IPS-NIHi7 (cell line): Measurements from ENCODE around the gene LRRIQ1.
"Not testable (repeated sequence)": the region's sequence is repeated elsewhere in the genome, so short reads cannot be mapped to it uniquely, and the experiment has no call there.

Experiments used
- DNase-seq: peaks from one replicate; pipeline ENCODE4 v3.0.0; 2012; ENCODE audit warnings: mixed read lengths; ENCODE audit errors: extremely low spot score

LRRIQ1 gene, protein sequence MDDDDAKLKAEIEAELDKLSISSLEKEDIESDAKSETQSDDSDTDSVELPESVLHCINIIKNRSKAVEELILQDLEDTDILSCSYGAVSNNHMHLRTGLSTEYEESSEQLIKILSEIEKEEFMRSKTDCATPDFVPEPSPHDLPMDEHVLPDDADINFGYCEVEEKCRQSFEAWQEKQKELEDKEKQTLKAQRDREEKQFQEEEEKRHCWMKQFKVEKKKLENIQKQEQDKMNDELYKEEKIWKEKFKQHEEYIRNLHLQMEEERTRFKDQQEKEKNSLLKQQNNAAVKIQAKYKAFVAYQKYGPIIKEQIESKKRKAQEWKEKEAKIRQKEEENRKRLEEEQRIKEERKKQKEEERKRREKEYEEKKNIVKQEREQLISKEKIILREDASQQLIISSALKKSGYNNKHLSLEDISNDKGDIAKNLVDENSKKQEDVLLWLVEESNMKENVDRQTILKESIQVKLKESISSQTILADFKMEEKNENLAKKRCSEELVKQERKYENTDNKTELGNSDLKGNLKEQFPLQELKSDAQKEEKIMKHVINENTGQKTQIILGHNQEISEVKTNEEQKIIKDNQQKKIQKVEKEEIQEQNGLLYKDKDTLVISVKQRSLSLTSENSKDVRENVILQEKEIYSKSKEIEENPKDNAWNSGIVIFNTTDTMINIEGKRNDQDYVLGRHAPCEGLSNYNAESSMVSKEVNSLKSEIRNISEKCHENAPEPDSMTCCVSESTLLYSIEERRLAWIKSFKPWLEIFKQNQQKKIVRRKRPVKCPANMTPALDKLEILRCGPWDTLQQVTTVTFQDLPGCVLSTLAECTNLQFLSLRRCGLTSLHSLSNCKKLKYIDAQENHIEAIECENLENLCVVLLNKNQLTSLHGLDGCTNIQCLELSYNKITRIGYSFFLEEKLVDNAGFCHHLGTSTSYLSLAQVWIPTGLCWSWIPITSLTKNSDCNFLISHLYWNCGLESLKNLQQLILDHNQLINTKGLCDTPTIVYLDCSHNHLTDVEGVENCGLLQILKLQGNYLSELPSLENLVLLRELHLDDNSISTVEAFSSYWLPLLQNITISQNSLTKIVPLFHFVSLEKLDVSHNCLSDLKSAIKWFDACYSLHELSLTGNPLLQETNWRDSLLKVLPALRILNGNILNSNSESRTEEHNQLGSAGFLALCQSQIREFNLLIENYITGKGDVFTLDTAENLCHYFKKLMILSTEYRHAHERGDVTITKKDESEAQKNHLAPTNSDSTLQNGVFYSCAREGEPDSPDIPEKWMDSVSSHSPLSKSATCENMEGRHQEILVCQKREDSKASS (N-terminal part only)

DNA sequence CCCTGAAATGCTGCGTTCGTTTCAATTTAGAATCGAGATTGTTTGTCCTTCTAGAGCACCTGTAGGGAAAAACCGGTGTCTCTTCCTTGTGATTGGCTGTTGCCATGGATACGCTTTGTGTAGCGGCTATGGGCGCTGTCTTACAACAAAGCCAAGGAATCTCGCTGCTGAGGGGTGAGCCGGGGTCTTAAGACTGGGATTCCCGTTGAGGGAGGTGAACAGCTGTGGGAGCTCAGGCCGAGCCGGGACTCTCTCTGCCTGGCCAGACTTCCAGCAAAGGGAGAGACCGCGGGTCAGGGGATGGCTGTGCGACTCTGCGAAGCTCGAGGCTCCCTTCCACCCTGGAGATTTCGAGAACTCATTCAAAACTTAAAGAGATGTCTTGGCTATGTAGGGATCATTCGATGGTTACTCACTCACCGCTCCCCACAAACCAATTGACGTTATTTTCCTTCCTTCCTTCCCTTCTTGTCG is at the start of gene LRRIQ1, which contains the start of gene TSPAN19:
TSS of gene LRRIQ1 (plus strand) at position 118 of the 474 bp plus-strand sequence. CDS start 1,826 bp downstream, outside the sequence.
TSS of gene TSPAN19 (minus strand) at position 44 of the 474 bp plus-strand sequence. CDS start 6,331 bp downstream, outside the sequence.
- DNase-seq = peak; percentile 89

DNA sequence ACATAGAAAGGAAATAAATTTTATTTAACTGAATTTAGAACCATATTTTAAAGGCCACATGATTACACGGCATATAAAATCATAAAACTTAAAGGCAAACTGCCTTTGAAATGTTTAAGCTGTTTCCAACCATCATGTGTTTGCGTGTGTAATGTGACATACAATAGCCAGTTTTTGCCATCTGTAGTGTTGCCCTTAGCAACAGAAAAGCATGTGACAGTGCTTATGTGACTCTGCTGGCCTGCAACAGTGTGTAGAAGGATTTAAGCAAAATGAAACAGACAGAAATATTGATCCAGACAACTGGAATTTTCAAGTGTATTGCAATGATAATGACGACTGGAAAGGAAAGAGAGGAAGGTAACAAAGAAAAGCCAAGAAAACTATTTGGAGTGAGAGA is 49.6 kb upstream of the LRRIQ1 start:
- no peak for DNase-seq

DNA sequence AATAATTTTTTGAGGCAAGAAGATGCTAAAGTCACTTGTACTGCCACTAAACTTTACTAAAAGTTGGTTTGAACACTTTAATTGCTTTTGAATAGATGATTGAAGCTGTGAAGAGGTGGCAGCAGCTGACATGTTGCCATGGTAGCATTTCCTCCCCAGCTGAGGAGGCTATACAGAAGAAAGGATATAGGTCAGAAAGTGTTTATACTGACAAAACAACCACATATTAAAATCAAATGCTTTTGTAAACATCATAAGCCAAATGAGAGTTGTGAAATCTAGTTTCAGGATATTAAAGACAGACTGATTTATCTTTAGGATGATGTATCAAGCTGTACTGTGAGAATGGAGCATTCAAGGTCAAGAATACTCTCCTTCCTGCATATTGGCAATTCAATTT is 41.7 kb upstream of the LRRIQ1 start:
- DNase-seq = no peak

DNA sequence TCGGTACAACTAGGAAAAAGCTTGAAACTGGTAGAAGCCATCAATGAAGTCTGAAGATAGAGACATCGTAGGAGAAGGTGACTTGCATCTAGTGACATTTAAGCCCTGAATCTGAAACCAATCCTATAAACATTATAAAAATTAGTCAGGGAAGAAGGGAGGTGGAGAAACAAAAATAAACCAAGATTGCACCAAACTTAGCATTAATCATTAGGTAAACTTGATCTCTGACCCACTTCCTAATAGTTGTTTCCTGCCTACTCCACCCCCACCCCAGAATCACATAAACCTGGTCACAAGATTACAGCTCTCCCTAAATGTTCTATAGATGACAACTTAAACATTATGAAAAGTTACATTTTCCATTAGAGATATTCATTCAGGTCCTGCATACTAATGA is 40.5 kb upstream of the LRRIQ1 start:
- no peak for DNase-seq

DNA sequence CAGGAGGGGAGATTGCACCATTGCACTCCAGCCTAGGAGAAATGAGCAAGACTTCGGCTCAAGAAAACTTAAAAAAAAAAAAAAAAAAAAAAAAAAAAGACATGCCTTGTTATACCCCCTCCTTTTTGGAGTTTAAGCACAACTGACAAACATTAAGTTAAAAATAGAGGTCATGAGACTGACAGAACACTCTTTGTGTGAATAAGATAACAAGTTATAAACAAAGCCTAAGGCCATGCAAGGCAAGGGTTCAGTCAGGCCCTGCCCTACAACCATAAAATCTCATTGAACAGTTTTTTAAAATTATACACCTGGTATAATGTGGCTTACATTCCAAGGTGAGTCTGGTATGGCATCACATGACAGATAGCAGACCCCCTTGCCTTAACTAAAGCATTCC is 39.4 kb upstream of the LRRIQ1 start:
- DNase-seq = no peak

DNA sequence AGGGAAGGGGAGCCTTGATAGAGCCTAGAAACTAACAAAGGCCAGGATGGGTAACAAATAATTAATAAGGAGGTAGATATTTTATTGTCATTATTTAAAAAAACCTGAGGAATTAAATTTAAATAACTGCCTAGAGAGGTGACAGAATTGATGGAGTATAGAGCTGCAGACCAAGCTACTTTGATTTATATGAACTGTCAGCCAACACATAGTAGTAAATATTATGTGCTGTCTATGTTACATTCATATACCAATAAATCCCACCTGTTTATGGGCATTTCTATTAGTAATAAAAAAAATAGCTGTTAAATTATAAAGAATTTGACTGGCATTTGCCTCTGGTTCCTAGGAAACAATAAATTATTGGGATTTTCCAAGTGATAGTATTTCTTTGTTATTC is 37.8 kb upstream of the LRRIQ1 start:
- no peak for DNase-seq

DNA sequence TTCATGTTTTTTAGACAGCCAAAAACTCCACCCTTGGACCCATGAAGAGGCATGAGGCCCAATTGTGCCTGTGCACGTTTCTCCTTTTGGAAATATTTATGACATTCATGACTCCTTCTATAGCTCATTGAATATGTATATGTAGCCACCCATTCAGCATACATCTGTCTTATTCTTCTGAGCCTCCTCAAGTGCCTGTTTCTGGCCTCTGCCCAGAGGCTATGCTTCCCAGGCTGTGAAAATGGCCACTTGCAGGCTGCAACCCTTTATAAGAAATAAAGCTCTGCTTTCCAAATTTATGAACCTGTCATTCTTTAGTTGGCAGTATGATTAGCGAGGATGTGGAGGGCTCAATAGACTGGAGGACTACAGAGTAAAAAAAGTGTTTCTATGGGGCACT is 35.4 kb upstream of the LRRIQ1 start:
- DNase-seq = no peak

DNA sequence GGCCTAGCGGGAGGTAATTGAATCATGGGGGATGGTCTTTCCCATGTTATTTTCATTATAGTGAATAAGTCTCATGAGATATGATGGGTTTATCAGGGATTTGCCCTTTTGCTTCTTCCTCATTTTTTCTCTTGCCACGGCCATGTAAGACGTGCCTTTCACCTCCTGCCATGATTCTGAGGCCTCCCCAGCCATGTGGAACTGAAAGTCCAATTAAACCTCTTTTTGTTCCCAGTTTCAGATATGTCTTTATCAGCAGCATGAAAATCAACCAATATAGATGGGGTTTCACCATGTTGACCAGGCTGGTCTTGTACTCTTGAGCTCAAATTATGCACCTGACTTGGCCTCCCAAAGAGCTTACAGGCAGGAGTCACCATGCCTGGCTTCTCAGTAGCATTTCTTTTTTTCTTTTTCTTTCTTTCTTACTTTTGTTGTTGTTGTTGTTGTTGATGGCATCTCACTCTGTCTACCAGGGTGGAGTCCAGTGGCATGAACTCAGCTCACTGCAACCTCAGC is 33.3 kb upstream of the LRRIQ1 start:
- DNase-seq = no peak

DNA sequence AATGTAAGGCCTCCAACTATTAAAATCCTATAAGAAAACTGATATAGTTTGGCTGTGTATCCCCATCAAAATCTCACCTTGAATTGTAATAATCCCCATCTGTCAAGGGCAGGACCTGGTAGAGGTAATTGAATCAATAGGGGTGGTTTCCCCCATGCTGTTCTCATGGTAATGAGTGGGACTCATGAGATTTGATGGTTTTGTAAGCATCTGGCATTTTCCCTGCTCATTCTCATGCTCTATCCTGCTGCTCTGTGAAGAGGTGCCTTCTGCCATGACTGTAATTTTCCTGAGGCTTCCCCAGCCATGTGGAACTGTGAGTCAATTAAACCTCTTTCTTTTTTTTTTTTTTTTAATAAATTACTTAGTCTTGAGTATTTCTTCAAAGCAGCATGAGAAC is 31.9 kb upstream of the LRRIQ1 start:
- no peak for DNase-seq

DNA sequence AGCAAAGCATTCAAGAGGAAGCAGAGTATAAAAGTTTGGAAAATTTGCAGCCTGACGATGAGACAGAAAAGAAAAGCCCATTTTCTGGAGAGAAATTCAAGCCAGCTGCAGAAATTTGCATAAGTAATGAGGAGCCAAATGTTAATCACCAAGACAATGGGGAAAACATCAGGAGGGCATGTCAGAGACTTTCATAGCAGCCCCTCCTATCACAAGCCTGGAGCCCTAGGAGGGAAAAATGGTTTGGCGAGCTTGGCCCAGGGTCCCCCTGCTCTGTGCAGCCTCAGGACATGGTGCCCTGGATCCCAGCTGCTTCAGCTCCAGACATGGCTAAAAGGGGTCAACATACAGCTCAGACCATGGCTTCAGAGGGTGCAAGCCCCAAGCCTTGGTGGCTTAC is 31.1 kb upstream of the LRRIQ1 start:
- not testable (repeated sequence) for DNase-seq

DNA sequence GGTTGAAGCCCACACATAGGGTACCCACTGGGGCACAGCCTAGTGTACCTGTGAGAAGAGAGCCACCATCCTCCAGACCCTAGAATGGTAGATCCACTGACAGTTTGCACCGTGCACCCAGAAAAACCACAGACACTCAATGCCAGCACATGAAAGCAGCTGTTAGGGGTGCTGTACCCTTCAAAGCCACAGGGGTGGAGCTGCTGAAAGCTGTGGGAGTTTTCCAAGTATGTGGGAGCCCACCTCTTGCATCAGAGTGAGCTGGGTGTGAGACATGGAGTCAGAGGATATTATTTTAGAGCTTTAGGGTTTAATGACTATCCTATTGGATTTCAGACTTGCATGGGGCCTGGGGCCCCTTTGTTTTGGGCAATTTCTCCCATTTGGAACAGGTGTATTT is 30.5 kb upstream of the LRRIQ1 start:
- DNase-seq = no peak

DNA sequence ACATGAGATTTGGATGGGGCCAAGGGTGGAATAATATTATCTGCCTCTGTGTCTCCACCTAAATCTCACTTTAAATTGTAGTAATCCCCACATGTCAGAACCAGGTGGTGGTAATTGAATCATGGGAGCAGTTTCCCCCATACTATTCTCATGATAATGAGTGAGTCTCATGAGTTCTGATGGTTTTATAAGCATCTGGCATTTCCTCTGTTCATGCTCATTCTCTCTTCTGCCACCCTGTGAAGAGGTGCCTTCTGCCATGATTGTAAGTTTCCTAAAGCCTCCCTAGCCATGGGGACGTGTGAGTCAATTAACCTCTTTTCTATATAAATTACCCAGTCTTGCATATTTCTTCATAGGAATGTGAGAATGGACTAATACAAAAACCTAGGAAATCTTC is 29.9 kb upstream of the LRRIQ1 start:
- DNase-seq = no peak

DNA sequence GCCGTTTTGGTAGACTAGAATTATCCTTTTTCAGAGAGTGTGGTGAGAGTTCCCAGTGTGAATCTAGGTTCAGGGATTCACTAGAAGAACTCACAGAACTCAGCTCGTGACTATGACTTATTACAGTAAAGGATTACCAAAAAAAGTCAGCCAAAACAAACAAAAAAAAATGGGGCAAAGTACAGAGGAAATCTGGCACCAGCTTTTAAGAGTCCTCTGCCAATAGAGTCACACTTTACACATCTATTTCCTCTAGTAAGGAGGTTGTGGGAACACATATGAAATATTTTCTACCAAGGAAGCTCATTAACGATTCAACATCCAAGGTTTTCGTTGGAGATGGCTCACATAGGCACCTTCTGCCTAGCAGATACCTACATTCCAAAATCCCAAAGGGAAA is 28.3 kb upstream of the LRRIQ1 start:
- no peak for DNase-seq

DNA sequence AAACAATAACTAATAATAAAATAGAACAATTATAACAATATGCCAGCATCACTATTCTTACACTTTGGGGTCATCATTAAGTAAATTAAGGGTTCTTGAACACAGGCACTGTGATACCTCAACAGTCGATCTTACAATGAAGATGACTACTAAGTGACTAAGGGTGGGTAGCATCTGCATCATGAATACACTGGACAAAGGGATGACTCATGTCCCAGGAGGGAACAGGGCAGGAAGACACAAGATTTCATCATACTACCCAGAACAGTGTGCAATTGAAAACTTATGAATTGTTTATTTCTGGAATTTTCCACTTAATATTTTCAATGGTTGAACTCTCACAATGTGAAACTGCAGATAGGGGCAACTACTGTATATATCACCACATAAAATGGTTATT is 19.7 kb upstream of the LRRIQ1 start:
- DNase-seq = no peak

DNA sequence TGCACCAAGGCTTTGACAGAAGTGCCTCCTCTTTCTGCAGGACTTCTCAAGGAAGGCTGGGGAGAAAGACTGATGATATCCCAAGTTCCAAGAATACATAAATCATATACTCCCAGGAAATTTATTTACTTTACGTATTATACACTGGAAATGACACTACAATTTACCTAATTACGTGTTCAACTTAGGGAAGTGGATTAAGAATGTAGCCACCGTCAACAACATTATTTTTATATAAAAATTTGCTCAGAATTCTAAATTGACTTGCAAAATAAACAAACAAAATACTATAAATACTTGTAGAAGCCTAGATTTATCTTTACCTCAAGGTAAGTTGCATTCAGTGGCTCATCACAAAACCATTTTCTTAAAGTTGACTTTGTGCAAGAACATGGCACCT is 19.0 kb upstream of the LRRIQ1 start:
- no peak for DNase-seq

DNA sequence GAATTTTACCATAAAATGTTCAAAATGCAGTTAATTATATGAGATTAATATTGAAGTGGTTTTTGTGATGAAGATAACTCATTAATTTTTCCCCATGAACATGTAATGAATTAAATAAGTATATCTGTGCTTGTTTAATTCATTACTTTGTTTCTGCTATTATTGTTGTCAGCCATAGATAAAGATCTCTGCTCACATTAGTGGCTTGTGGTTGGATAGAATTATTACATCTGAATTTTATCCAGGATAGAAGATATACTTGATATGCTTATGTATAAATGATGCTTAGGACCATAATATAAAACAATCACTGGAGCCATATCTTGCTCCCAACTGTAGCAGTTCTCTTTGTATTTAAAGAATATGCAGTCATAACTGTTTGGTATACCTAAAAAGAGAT is 18.5 kb upstream of the LRRIQ1 start:
- DNase-seq = no peak

DNA sequence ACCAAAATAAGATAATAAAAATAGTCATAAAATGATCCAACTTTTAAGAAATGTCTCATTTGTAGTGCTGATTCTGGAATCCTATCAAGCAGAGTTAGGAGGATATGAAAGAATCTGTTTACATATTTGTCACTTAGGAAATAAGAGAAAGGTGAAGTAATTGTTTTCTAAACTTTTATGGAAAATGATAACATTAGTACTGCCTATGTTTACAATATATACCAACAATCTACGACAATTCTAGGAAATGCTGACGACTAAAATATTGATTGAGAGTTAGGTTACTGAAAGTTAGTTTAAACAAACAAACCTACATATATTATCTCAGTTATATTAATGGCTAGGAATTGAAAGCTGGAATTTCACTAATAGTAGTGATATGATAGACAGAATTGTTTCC is 18.1 kb upstream of the LRRIQ1 start:
- DNase-seq = no peak

DNA sequence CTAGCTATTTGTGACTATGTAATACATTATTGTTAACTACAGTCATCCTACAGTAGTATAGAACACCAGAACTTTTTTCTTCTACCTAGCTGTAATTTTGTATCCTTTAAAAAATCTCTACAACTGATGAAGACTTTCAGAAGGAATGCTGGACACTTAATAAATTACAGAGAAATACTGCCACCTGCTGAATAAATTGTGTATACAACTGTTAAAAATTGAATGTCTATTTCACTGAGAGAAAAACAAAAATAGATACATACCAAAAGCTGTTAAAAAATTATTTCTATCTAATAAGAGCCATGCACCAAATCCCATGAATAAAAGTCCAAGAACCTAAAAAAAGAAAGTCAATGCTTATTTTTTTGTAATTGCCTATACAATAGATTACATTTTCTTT is 6.7 kb upstream of the LRRIQ1 start:
- DNase-seq = peak; percentile 8

DNA sequence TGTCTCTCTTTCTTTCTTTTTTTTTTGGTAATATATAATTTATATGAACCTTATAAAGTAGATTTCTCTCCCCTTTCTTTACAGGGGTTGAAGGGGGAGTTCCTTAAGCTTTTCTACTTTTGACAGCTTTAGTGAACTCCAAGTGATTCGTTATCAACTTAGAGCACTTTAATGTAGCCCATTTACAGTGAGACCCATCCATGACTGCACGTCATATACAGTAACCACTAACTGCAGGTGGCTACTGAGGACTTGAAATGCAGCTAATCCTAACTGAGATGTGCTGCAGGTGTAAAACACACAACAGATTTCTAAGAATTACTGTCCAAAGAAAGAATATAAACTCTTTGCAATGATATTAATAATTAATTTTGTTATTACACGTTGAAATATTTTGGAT is 582 bp downstream of the LRRIQ1 start:
- no peak for DNase-seq

DNA sequence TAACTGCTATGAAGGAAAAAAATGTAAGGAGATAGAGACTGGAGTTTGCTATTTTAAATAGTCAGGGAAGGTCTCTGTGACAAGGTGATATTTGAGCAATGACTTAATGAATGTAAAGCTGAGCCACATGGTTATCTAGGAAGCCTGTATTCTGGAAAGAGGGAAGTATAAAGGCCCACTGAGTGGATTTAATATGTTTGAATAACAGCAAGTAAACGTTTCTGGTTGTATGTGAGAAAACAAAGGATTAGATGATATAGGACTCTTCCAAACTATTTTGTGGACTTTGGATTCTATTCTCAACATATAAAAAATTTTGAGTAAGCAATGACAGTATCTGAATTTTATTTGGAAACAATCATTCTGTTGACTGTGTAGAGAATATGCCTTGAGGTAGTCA is 5.2 kb downstream of the LRRIQ1 start:
- DNase-seq = no peak

DNA sequence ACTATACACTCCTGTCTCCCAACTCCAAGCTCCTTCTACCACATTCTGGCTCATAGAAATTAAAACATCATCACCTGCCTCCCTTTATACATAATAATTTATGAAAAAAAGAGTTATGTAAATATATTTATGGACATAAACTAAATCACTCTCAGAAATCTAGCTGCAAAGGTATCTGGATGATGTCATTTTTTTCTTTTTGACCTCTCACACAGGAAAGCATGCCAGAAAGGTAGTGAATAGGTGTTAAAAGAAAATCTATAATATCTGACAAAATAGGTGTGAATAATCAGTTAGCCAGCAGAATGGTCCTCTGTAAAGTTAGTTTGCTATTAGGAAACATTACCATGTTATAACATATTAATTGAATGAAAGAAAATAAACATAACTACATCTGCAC is 7.7 kb downstream of the LRRIQ1 start:
- no peak for DNase-seq
